ENCODE measurements around the gene SOHLH1.

The SOHLH1 gene

GRCh38 chr9:135729480-135729879 is 30.2 kb upstream of the SOHLH1 start:
- H3K4me3 ChIP-seq (ENCODE audit: low read depth in 1 of 5, low read length in 5 of 5) = no peak overlapping the region
- H3K36me3 ChIP-seq (ENCODE audit: control insufficient read depth in 5 of 5, insufficient read depth in 5 of 5, low read length in 5 of 5) = no peaks in the 10 kb centered on the region
- H3K9me3 ChIP-seq (ENCODE audit: control insufficient read depth in 5 of 5, low read length in 5 of 5) = peaks cover 0 to 12% (median 12%) of the 10 kb centered on the region in 5 donors
- no peak overlapping the region for H3K27ac ChIP-seq (ENCODE audit: low read depth, low read length)
- H3K4me1 ChIP-seq (ENCODE audit: control insufficient read depth in 5 of 5, insufficient read depth in 5 of 5, low read length in 5 of 5) = no peaks in the 10 kb centered on the region
- no peak overlapping the region for H3K9ac ChIP-seq (ENCODE audit: low read length in 5 of 5)
- peaks cover 9 to 21% (median 15%) of the 10 kb centered on the region in 5 donors for H3K27me3 ChIP-seq (ENCODE audit: control insufficient read depth in 5 of 5, insufficient read depth in 4 of 5, low read length in 5 of 5)

GRCh38 chr9:135728436-135729110 is 29.3 kb upstream of the SOHLH1 start:
- H3K27me3 ChIP-seq (ENCODE audit: control insufficient read depth in 5 of 5, insufficient read depth in 4 of 5, low read length in 5 of 5) = peaks cover 12 to 23% (median 20%) of the 10 kb centered on the region in 5 donors
- no peak overlapping the region for H3K4me3 ChIP-seq (ENCODE audit: low read depth in 1 of 5, low read length in 5 of 5)
- H3K9ac ChIP-seq (ENCODE audit: low read length in 5 of 5) = no peak overlapping the region
- no peaks in the 10 kb centered on the region for H3K36me3 ChIP-seq (ENCODE audit: control insufficient read depth in 5 of 5, insufficient read depth in 5 of 5, low read length in 5 of 5)
- peaks cover 0 to 12% (median 12%) of the 10 kb centered on the region in 5 donors for H3K9me3 ChIP-seq (ENCODE audit: control insufficient read depth in 5 of 5, low read length in 5 of 5)
- H3K27ac ChIP-seq (ENCODE audit: low read depth, low read length) = no peak overlapping the region
- no peaks in the 10 kb centered on the region for H3K4me1 ChIP-seq (ENCODE audit: control insufficient read depth in 5 of 5, insufficient read depth in 5 of 5, low read length in 5 of 5)

GRCh38 chr9:135727257-135727875 is 28.1 kb upstream of the SOHLH1 start:
- no peak overlapping the region for H3K4me3 ChIP-seq (ENCODE audit: low read depth in 1 of 5, low read length in 5 of 5)
- no peaks in the 10 kb centered on the region for H3K36me3 ChIP-seq (ENCODE audit: control insufficient read depth in 5 of 5, insufficient read depth in 5 of 5, low read length in 5 of 5)
- H3K9me3 ChIP-seq (ENCODE audit: control insufficient read depth in 5 of 5, low read length in 5 of 5) = peaks cover 0 to 12% (median 11%) of the 10 kb centered on the region in 5 donors
- no peak overlapping the region for H3K27ac ChIP-seq (ENCODE audit: low read depth, low read length)
- H3K27me3 ChIP-seq (ENCODE audit: control insufficient read depth in 5 of 5, insufficient read depth in 4 of 5, low read length in 5 of 5) = peaks cover 13 to 33% (median 29%) of the 10 kb centered on the region in 5 donors
- no peaks in the 10 kb centered on the region for H3K4me1 ChIP-seq (ENCODE audit: control insufficient read depth in 5 of 5, insufficient read depth in 5 of 5, low read length in 5 of 5)
- no peak overlapping the region for H3K9ac ChIP-seq (ENCODE audit: low read length in 5 of 5)

GRCh38 chr9:135726138-135726853 is 27.0 kb upstream of the SOHLH1 start:
- no peaks in the 10 kb centered on the region for H3K36me3 ChIP-seq (ENCODE audit: control insufficient read depth in 5 of 5, insufficient read depth in 5 of 5, low read length in 5 of 5)
- no peak overlapping the region for H3K4me3 ChIP-seq (ENCODE audit: low read depth in 1 of 5, low read length in 5 of 5)
- H3K4me1 ChIP-seq (ENCODE audit: control insufficient read depth in 5 of 5, insufficient read depth in 5 of 5, low read length in 5 of 5) = no peaks in the 10 kb centered on the region
- no peak overlapping the region for H3K9ac ChIP-seq (ENCODE audit: low read length in 5 of 5)
- H3K27me3 ChIP-seq (ENCODE audit: control insufficient read depth in 5 of 5, insufficient read depth in 4 of 5, low read length in 5 of 5) = peaks cover 15 to 38% (median 36%) of the 10 kb centered on the region in 5 donors
- H3K9me3 ChIP-seq (ENCODE audit: control insufficient read depth in 5 of 5, low read length in 5 of 5) = peaks cover 0 to 5% (median 4%) of the 10 kb centered on the region in 5 donors
- no peak overlapping the region for H3K27ac ChIP-seq (ENCODE audit: low read depth, low read length)

GRCh38 chr9:135724186-135724787 is 25.0 kb upstream of the SOHLH1 start:
- H3K36me3 ChIP-seq (ENCODE audit: control insufficient read depth in 5 of 5, insufficient read depth in 5 of 5, low read length in 5 of 5) = no peaks in the 10 kb centered on the region
- no peaks in the 10 kb centered on the region for H3K4me1 ChIP-seq (ENCODE audit: control insufficient read depth in 5 of 5, insufficient read depth in 5 of 5, low read length in 5 of 5)
- H3K4me3 ChIP-seq (ENCODE audit: low read depth in 1 of 5, low read length in 5 of 5) = no peak overlapping the region
- H3K9me3 ChIP-seq (ENCODE audit: control insufficient read depth in 5 of 5, low read length in 5 of 5) = no peaks in the 10 kb centered on the region
- no peak overlapping the region for H3K9ac ChIP-seq (ENCODE audit: low read length in 5 of 5)
- peaks cover 19 to 49% (median 40%) of the 10 kb centered on the region in 5 donors for H3K27me3 ChIP-seq (ENCODE audit: control insufficient read depth in 5 of 5, insufficient read depth in 4 of 5, low read length in 5 of 5)
- H3K27ac ChIP-seq (ENCODE audit: low read depth, low read length) = no peak overlapping the region

GRCh38 chr9:135722365-135722764 is 23.1 kb upstream of the SOHLH1 start:
- peaks cover 24 to 59% (median 51%) of the 10 kb centered on the region in 5 donors for H3K27me3 ChIP-seq (ENCODE audit: control insufficient read depth in 5 of 5, insufficient read depth in 4 of 5, low read length in 5 of 5)
- no peaks in the 10 kb centered on the region for H3K36me3 ChIP-seq (ENCODE audit: control insufficient read depth in 5 of 5, insufficient read depth in 5 of 5, low read length in 5 of 5)
- H3K27ac ChIP-seq (ENCODE audit: low read depth, low read length) = no peak overlapping the region
- no peaks in the 10 kb centered on the region for H3K4me1 ChIP-seq (ENCODE audit: control insufficient read depth in 5 of 5, insufficient read depth in 5 of 5, low read length in 5 of 5)
- no peaks in the 10 kb centered on the region for H3K9me3 ChIP-seq (ENCODE audit: control insufficient read depth in 5 of 5, low read length in 5 of 5)
- no peak overlapping the region for H3K4me3 ChIP-seq (ENCODE audit: low read depth in 1 of 5, low read length in 5 of 5)
- no peak overlapping the region for H3K9ac ChIP-seq (ENCODE audit: low read length in 5 of 5)

- H3K27me3 ChIP-seq (ENCODE audit: control insufficient read depth in 5 of 5, insufficient read depth in 4 of 5, low read length in 5 of 5) = peaks cover 41 to 76% (median 71%) of the 10 kb centered on the region in 5 donors
- no peak overlapping the region for H3K27ac ChIP-seq (ENCODE audit: low read depth, low read length)
- H3K4me1 ChIP-seq (ENCODE audit: control insufficient read depth in 5 of 5, insufficient read depth in 5 of 5, low read length in 5 of 5) = no peaks in the 10 kb centered on the region
- no peaks in the 10 kb centered on the region for H3K9me3 ChIP-seq (ENCODE audit: control insufficient read depth in 5 of 5, low read length in 5 of 5)
- H3K4me3 ChIP-seq (ENCODE audit: low read depth in 1 of 5, low read length in 5 of 5) = no peak overlapping the region
- H3K36me3 ChIP-seq (ENCODE audit: control insufficient read depth in 5 of 5, insufficient read depth in 5 of 5, low read length in 5 of 5) = no peaks in the 10 kb centered on the region
- H3K9ac ChIP-seq (ENCODE audit: low read length in 5 of 5) = no peak overlapping the region
Observed at GRCh38 chr9:135719472-135719871, 20.2 kb upstream of the SOHLH1 start.

GRCh38 chr9:135718616-135719015 is 19.3 kb upstream of the SOHLH1 start:
- no peak overlapping the region for H3K9ac ChIP-seq (ENCODE audit: low read length in 5 of 5)

GRCh38 chr9:135717410-135717809 is 18.1 kb upstream of the SOHLH1 start:
- no peak overlapping the region for H3K27ac ChIP-seq (ENCODE audit: low read depth, low read length)
- peaks cover 44 to 77% (median 72%) of the 10 kb centered on the region in 5 donors for H3K27me3 ChIP-seq (ENCODE audit: control insufficient read depth in 5 of 5, insufficient read depth in 4 of 5, low read length in 5 of 5)

More at GRCh38 chr9:135718616-135719015, 19.3 kb upstream of the SOHLH1 start:
- Histone ChIP-seq H3K36me3 (ENCODE audit: control insufficient read depth in 5 of 5, insufficient read depth in 5 of 5, low read length in 5 of 5) (no peaks in the 10 kb centered on the region), H3K4me1 (ENCODE audit: control insufficient read depth in 5 of 5, insufficient read depth in 5 of 5, low read length in 5 of 5) (no peaks in the 10 kb centered on the region), H3K27ac (ENCODE audit: low read depth, low read length) (no peak overlapping the region), H3K4me3 (ENCODE audit: low read depth in 1 of 5, low read length in 5 of 5) (no peak overlapping the region), H3K9me3 (ENCODE audit: control insufficient read depth in 5 of 5, low read length in 5 of 5) (no peaks in the 10 kb centered on the region), H3K27me3 (ENCODE audit: control insufficient read depth in 5 of 5, insufficient read depth in 4 of 5, low read length in 5 of 5) (peaks cover 43 to 73% (median 70%) of the 10 kb centered on the region in 5 donors)

More at GRCh38 chr9:135717410-135717809, 18.1 kb upstream of the SOHLH1 start:
- Histone ChIP-seq H3K36me3 (ENCODE audit: control insufficient read depth in 5 of 5, insufficient read depth in 5 of 5, low read length in 5 of 5) (no peaks in the 10 kb centered on the region), H3K9me3 (ENCODE audit: control insufficient read depth in 5 of 5, low read length in 5 of 5) (no peaks in the 10 kb centered on the region), H3K9ac (ENCODE audit: low read length in 5 of 5) (no peak overlapping the region), H3K4me1 (ENCODE audit: control insufficient read depth in 5 of 5, insufficient read depth in 5 of 5, low read length in 5 of 5) (no peaks in the 10 kb centered on the region), H3K4me3 (ENCODE audit: low read depth in 1 of 5, low read length in 5 of 5) (no peak overlapping the region)

All from subcutaneous abdominal adipose tissue (tissue), 5 donors.